B cell (primary cell): ENCODE measurements around the gene MTERF4. TPM values are rescaled to one million over a fixed set of nuclear protein-coding genes. Genes with fewer than 3 reads are reported as not detected.

ENCODE experiments used
- ATAC-seq: fragments of 200-7000 bp; cut with Tn5 transposase; one replicate; pipeline ENCODE4 v1.10.0; 2021; ENCODE audit warnings: low read depth, mild to moderate bottlenecking, moderate number of reproducible peaks, moderate library complexity
- CTCF ChIA-PET: fragments of 350-600 bp; sonication (Branson Sonifier 250); formaldehyde crosslinking; loops from one replicate; lab custom pipeline; 2021; ENCODE audit warnings: antibody characterized with exemption, inconsistent platforms; lab: Charles Lee
- POLR2A ChIA-PET: fragments of 350-600 bp; sonication (Branson Sonifier 250); formaldehyde crosslinking; loops from one replicate; lab custom pipeline; 2021; ENCODE audit warnings: antibody characterized with exemption; lab: Charles Lee
- DNase-seq: peaks from one replicate; pipeline ENCODE4 v3.0.0; 2013
- H2AFZ ChIP-seq: 2 replicates; pipeline ENCODE4 v1.6.1; 2012; ENCODE audit warnings: mild to moderate bottlenecking, low read depth, low read length; ENCODE audit not compliant: insufficient read depth, poor library complexity, severe bottlenecking
- H3K27ac ChIP-seq, 2 donors: 1 replicate in 1 of 2; 2 replicates in 1 of 2; pipeline ENCODE4 v1.5.1; 2012 to 2013; ENCODE audit warnings: low read length in 2 of 2, mild to moderate bottlenecking in 2 of 2, moderate library complexity in 1 of 2
- H3K27me3 ChIP-seq, 4 experiments: fragments of 200-600 bp in 1 of 4; sonication (generic) in 1 of 4; replicated peaks in 1 of 4; 1 replicate in 2 of 4; 2 replicates in 2 of 4; pipeline versions ENCODE4 v1.6.1 to v1.7.0; 2013 to 2016; ENCODE audit warnings: low read length in 3 of 4, mild to moderate bottlenecking in 2 of 4, mixed read lengths in 1 of 4, moderate library complexity in 1 of 4; ENCODE audit not compliant: insufficient read depth in 4 of 4, control insufficient read depth in 3 of 4; ENCODE audit errors: control extremely low read depth in 1 of 4
- H3K36me3 ChIP-seq, 2 experiments: replicated peaks in 1 of 2; 1 replicate in 1 of 2; 2 replicates in 1 of 2; pipeline versions ENCODE4 v1.6.1 to v1.7.1; 2013; ENCODE audit warnings: low read length in 1 of 2; ENCODE audit not compliant: insufficient read depth in 2 of 2, control insufficient read depth in 1 of 2; ENCODE audit errors: control extremely low read depth in 1 of 2, extremely low read depth in 1 of 2
- H3K4me1 ChIP-seq, 2 donors: fragments of 200-600 bp in 1 of 2; sonication (generic) in 1 of 2; 1 replicate in 1 of 2; 2 replicates in 1 of 2; pipeline versions ENCODE4 v1.5.1 to v1.6.1; 2013 to 2017; ENCODE audit warnings: low read length in 2 of 2; ENCODE audit not compliant: control insufficient read depth in 2 of 2, insufficient read depth in 2 of 2
- H3K4me2 ChIP-seq: replicated peaks from 2 replicates; pipeline ENCODE3; 2012; ENCODE audit warnings: mild to moderate bottlenecking, low read depth, low read length; ENCODE audit not compliant: poor library complexity, severe bottlenecking
- H3K4me3 ChIP-seq, 5 experiments: fragments of 200-600 bp in 1 of 5; sonication (generic) in 1 of 5; 1 replicate in 3 of 5; 2 replicates in 2 of 5; pipeline versions ENCODE4 v1.5.1 to v1.7.0; 2011 to 2016; ENCODE audit warnings: low read length in 4 of 5, mild to moderate bottlenecking in 4 of 5, low read depth in 2 of 5, control low read depth in 1 of 5, moderate library complexity in 1 of 5; ENCODE audit not compliant: insufficient read depth in 1 of 5; ENCODE audit errors: control extremely low read depth in 1 of 5, extremely low read depth in 1 of 5
- H3K79me2 ChIP-seq: fragments of 200-600 bp; sonication (generic); one replicate; pipeline ENCODE4 v1.6.0; 2016; ENCODE audit warnings: low read length; ENCODE audit not compliant: control insufficient read depth, insufficient read depth
- H3K9ac ChIP-seq: fragments of 200-600 bp; sonication (generic); 2 replicates; pipeline ENCODE4 v1.6.1; 2017; ENCODE audit warnings: mild to moderate bottlenecking, low read length, moderate library complexity
- H3K9me3 ChIP-seq, 3 donors: one replicate each; pipeline versions ENCODE4 v1.6.1 to v1.7.1; 2013; ENCODE audit warnings: low read length in 2 of 3; ENCODE audit not compliant: control insufficient read depth in 2 of 3, insufficient read depth in 1 of 3; ENCODE audit errors: control extremely low read depth in 1 of 3
- H4K20me1 ChIP-seq: 2 replicates; pipeline ENCODE4 v1.6.0; 2012; ENCODE audit warnings: mild to moderate bottlenecking, low read length; ENCODE audit not compliant: insufficient read depth, control insufficient read depth, poor library complexity, severe bottlenecking
- H3K27ac Mint-ChIP-seq: one replicate; pipeline ENCODE4 v1.8.0; 2021; ENCODE audit warnings: mixed read lengths
- H3K27me3 Mint-ChIP-seq: one replicate; pipeline ENCODE4 v1.8.0; 2021; ENCODE audit warnings: mixed read lengths
- H3K4me1 Mint-ChIP-seq: one replicate; pipeline ENCODE4 v1.8.0; 2021; ENCODE audit warnings: mixed read lengths
- H3K4me3 Mint-ChIP-seq: one replicate; pipeline ENCODE4 v1.8.0; 2021; ENCODE audit warnings: mixed read lengths
- H3K9me3 Mint-ChIP-seq: one replicate; pipeline ENCODE4 v1.8.0; 2022; ENCODE audit warnings: mixed read lengths; ENCODE audit not compliant: insufficient read depth
- CTCF ChIP-seq: fragments of 200-600 bp; IDR thresholded peaks from one replicate; pipeline ENCODE4 v1.8.0; 2022; ENCODE audit warnings: antibody characterized with exemption, mild to moderate bottlenecking
- EZH2 ChIP-seq: IDR thresholded peaks from 2 replicates; pipeline ENCODE4 v1.6.1; 2012; ENCODE audit warnings: borderline replicate concordance, low read depth, mild to moderate bottlenecking, moderate library complexity, low read length; ENCODE audit not compliant: insufficient read depth, poor library complexity, severe bottlenecking
- WGBS: methylation state at CpG from one replicate; pipeline ENCODE4 v1.1.5; 2013; ENCODE audit warnings: missing lambda C conversion rate; ENCODE audit not compliant: insufficient coverage; 5-methylcytosine and 5-hydroxymethylcytosine counted together
- intact Hi-C: fragments of 100-400 bp; cut with micrococcal nuclease; formaldehyde crosslinking; loops from one replicate; pipeline ENCODE4 v1.10.0; 2022
- polyA plus RNA-seq: library from polyadenylated mRNA; depleted of rRNA; stranded (reverse); fragments of >200 nt; gene quantifications from 2 replicates; pipeline ENCODE4 v1.2.3, GENCODE V29; 2012
- total RNA-seq, 2 donors: library from RNA; stranded (reverse); fragments of 120-200 nt in 1 of 2; gene quantifications; 1 replicate in 1 of 2; 2 replicates in 1 of 2; pipeline versions ENCODE4 v1.2.3 to v1.2.4, GENCODE V29; 2013 to 2022

MTERF4 gene
- total and polyA plus RNA-seq, 2 donors (not counting 1 experiment from before 2014, with no cell fraction given), result 88.7 to 153 TPM

GRCh38 chr2:241063587-241063986 lies 38.5 kb downstream of the MTERF4 start:
- Histone ChIP-seq H3K4me3 (peak overlapping the region in 2 of 5 experiments; percentile 36 to 38), H3K27ac (no peak overlapping the region), H4K20me1 (no peaks in the 10 kb centered on the region), H3K4me2 (peak overlapping the region; percentile 76), H3K9me3 (no peaks in the 10 kb centered on the region), H3K79me2 (no peaks in the 10 kb centered on the region), H3K27me3 (peaks cover 0 to 6% (median 0%) of the 10 kb centered on the region in 4 experiments), H3K36me3 (no peaks in the 10 kb centered on the region), H2AFZ (peak overlapping the region; percentile 46), H3K9ac (peak overlapping the region; percentile 52), H3K4me1 (peaks cover 3 to 9% of the 10 kb centered on the region in 2 donors)
- Mint-ChIP-seq H3K4me1 (peaks cover 4% of the 10 kb centered on the region), H3K9me3 (no peaks in the 10 kb centered on the region), H3K27me3 (no peaks in the 10 kb centered on the region), H3K27ac (no peak overlapping the region), H3K4me3 (peak overlapping the region; percentile 50)
- no peak for TF ChIP-seq CTCF
- no peak for TF ChIP-seq EZH2
- WGBS, result 38% methylated on average over 6 of the region's 8 CpGs
- ATAC-seq, result peak; percentile 31
- ChIA-PET CTCF (no interaction called here), POLR2A (interaction anchor here (0.6 to 0.7 kb wide), 2 partner anchors 1039 to 1626 kb away, joined by 3 to 5 read pairs; partner anchors contain the start of gene NDUFA10)
- DNase-seq, result no peak
- intact Hi-C loops, result loop anchor here (5.0 kb wide), 1 partner anchor 66 kb away; the partner anchor contains the start of gene SNED1

- WGBS, result 84% methylated on average over 13 of the region's 13 CpGs
- Histone ChIP-seq H3K27me3 (peaks cover 0 to 6% (median 0%) of the 10 kb centered on the region in 4 experiments), H4K20me1 (no peaks in the 10 kb centered on the region), H3K27ac (no peak overlapping the region), H3K36me3 (no peaks in the 10 kb centered on the region), H3K79me2 (no peaks in the 10 kb centered on the region), H3K4me1 (peaks cover 3 to 9% of the 10 kb centered on the region in 2 donors), H3K9ac (no peak overlapping the region), H3K4me3 (no peak overlapping the region), H3K4me2 (peak overlapping the region; percentile 76), H3K9me3 (no peaks in the 10 kb centered on the region), H2AFZ (no peak overlapping the region)
- TF ChIP-seq EZH2 (no peak), CTCF (no peak)
- Mint-ChIP-seq H3K4me3 (no peak overlapping the region), H3K9me3 (no peaks in the 10 kb centered on the region), H3K27ac (no peak overlapping the region), H3K27me3 (no peaks in the 10 kb centered on the region), H3K4me1 (peaks cover 4% of the 10 kb centered on the region)
- DNase-seq (no peak), ATAC-seq (no peak)
- CTCF ChIA-PET, result no interaction called here
- POLR2A ChIA-PET, result no interaction called here
- intact Hi-C loops, result loop anchor here (5.0 kb wide), 1 partner anchor 66 kb away; the partner anchor contains the start of gene SNED1
Observed at GRCh38 chr2:241063093-241063551, 39.0 kb downstream of the MTERF4 start.
